Activated T-cell treated with anti-CD3 and anti-CD28 coated beads for 24 hours (primary cell): Measurements from ENCODE around the gene REEP6.

ENCODE experiments used
- DNase-seq: peaks from one replicate; pipeline ENCODE4 v3.0.0-alpha.2; 2020; ENCODE audit warnings: low read depth

REEP6 gene

DNA sequence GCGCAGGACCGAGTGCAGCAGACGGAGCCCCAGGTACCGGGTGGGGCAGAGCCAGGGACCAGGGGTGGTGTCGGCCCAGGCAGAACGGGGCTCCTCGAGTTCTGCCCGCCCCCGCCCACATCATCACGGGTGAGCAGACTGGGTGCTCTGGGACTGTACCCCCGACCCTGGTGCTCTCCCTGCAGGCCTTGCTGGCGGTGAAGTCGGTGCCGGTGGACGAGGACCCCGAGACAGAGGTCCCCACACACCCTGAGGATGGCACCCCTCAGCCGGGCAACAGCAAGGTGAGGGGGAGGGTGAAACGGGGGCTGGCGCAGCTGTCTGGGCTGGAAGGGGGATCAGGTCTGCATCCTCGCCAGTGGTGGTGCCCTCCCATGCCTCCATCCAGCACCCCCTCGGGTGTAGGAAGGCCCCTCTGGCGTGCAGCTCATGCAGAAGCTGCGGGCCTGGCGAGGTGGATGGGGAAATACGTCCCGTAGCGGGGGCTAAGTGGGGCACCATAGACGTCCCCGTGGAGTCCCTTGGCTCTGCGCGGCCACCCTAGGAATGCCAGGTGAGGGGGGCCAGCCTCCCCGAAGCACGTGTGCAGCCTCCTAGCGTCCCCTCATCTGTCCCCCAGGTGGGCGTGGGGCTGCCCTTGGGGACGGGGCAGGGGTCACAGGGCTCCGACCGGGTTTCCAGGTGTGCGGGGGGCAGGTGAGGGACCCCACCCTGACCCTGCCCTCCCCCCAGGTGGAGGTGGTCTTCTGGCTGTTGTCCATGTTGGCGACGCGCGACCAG, 34.7 kb upstream of the REEP6 start:
- DNase-seq = no peak

DNA sequence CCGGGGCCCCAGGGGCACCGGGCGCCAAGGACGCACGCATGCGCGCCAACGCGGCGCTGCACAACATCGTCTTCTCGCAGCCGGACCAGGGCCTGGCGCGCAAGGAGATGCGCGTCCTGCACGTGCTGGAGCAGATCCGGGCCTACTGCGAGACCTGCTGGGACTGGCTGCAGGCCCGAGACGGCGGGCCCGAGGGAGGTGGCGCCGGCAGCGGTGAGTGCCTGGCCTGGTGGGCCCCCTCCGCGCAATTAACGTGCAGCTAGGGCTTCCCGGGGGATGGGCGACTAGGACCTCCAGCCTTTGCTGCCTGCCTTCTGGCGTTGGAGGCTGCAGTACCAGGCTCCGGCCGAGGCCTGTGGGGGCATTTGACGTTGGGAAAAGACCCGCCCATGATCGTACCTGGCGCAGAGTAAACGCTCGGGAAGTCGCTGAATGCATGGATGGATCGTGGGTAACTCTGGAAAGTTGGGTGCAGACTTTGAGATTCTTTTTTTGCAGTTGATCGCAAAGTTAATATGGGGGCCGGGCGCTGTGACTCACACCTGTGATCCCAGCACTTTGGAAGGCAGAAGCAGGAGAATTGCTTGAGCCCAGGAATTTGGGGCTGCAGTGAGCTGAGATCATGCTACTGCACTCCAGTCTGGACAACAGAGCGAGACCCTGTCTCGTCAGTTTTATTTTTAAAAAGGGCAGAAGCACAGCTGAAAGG, 33.8 kb upstream of the REEP6 start:
- no peak for DNase-seq

DNA sequence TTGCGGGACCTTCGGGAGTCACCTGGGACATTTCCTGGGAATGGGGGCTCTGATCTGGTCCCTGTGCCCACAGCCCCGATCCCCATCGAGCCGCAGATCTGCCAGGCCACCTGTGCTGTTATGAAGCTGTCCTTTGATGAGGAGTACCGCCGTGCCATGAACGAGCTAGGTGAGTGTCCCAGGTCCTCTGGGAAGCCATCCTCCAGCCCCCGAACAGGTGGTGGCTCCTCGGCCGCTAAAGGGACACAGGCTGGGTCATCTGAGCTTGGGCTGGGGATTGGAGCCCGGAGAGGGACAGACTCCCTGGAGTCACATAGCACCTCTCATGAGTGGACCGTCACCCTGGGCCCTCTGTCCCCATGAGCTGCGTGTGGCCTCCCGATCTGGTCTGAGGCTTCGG, 33.1 kb upstream of the REEP6 start:
- DNase-seq = no peak

DNA sequence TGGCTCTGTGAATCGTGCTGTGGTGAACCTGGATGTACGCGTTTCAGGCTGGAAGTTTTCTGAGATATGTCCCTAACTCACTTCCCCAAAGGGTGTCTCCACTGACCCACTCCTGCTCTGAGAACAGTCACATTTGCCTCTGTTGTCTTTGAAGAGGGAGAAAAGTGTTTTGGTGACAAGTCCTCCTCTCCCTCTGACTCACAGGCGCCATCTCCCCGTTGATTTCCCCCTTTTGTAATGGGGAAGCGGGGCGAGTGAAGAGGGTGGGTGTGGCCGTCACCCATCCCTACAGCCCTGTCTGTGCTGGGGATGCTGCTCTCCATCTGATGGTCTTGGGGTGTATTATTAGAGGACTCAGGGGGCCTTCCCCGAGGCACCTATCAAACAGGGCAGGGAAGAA, 31.5 kb upstream of the REEP6 start:
- no peak for DNase-seq

DNA sequence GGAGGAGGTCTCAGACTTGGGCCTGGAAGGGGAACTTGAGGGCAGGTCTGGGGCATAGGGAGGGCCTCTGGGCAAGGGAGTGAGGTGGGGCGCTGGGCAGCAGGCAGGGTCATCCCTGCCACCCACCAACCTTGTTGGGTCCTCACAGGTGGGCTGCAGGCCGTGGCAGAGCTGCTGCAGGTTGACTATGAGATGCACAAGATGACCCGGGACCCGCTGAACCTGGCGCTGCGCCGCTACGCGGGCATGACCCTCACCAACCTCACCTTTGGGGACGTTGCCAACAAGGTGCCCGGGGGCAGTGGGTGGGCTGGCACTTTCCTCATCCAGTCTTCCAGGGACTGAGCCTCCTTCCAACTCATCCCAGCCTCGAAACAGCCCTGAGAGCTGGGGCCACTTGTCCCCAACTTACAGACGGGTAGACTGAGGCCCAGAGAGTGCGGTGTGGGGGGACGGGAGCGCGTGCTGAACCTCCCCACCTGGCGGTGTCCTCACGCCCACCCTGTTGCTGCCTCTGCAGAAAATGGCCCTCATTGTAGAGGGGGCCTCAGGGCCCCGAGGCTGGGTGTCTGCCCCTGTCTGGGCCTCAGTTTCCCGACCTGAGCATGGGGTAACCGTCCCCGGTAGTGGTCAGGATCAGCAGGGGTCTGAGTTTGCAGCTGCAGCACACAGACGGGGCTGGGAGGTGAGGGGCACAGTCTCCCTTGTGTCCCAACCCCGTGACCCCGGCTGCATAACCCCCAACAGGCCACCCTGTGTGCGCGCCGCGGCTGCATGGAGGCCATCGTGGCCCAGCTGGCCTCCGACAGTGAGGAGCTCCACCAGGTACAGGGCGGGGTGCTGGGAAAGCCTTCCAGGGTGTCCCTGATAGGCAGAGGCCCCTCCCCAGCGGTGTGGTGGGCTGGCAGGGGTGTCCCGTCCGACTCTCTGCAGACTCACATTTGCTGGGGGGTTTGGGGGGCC, 30.7 kb upstream of the REEP6 start:
- DNase-seq = no peak

DNA sequence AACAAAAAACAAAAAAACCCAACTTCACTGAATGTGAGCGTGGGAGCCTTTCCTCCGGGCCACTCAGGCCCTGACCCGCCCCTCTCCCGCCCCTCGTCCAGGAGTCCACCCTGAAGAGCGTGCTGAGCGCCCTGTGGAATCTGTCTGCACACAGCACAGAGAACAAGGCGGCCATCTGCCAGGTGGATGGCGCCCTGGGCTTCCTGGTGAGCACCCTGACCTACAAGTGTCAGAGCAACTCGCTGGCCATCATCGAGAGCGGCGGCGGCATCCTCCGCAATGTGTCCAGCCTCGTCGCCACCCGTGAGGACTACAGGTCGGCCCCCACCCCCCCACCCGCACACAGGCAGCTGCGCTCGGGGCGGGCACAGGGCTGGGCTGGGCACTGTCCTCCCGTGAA, 29.1 kb upstream of the REEP6 start:
- DNase-seq = no peak

DNA sequence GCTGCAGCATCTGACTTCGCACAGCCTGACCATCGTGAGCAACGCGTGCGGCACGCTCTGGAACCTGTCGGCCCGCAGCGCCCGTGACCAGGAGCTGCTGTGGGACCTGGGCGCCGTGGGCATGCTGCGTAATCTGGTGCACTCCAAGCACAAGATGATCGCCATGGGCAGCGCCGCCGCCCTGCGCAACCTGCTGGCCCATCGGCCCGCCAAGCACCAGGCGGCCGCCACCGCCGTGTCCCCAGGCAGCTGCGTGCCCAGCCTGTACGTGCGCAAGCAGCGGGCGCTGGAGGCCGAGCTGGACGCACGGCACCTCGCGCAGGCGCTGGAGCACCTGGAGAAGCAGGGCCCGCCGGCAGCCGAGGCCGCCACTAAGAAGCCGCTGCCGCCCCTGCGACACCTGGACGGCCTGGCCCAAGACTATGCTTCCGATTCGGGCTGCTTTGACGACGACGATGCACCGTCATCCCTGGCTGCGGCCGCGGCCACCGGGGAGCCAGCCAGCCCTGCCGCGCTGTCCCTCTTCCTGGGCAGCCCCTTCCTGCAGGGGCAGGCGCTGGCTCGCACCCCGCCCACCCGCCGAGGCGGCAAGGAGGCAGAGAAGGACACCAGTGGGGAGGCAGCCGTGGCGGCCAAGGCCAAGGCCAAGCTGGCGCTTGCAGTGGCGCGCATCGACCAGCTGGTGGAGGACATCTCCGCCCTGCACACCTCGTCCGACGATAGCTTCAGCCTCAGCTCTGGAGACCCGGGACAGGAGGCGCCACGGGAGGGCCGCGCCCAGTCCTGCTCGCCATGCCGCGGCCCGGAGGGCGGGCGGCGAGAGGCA, 25.6 kb upstream of the REEP6 start:
- DNase-seq = no peak

DNA sequence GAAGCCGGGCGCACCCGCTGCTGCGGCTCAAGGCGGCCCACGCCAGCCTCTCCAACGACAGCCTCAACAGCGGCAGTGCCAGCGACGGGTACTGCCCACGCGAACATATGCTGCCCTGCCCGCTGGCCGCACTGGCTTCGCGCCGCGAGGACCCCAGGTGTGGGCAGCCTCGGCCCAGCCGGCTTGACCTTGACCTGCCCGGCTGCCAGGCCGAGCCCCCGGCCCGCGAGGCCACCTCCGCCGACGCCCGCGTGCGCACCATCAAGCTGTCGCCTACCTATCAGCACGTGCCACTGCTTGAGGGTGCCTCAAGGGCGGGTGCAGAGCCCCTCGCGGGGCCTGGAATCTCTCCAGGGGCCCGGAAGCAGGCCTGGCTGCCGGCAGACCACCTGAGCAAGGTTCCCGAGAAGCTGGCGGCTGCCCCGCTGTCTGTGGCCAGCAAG, 24.9 kb upstream of the REEP6 start:
- DNase-seq = no peak

DNA sequence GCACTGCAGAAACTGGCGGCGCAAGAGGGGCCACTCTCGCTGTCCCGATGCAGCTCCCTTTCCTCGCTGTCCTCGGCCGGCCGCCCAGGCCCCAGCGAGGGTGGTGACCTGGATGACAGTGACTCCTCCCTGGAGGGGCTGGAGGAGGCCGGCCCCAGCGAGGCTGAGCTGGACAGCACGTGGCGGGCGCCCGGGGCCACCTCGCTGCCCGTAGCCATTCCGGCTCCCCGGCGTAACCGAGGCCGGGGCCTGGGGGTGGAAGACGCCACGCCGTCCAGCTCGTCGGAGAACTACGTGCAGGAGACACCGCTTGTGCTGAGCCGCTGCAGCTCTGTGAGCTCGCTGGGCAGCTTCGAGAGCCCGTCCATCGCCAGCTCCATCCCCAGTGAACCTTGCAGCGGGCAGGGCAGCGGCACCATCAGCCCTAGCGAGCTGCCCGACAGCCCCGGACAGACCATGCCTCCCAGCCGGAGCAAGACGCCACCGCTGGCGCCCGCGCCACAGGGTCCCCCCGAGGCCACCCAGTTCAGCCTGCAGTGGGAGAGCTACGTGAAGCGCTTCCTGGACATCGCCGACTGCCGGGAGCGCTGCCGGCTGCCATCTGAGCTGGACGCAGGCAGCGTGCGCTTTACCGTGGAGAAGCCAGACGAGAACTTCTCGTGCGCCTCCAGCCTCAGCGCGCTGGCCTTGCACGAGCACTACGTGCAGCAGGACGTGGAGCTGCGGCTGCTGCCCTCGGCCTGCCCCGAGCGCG, 24.3 kb upstream of the REEP6 start:
- DNase-seq = no peak

DNA sequence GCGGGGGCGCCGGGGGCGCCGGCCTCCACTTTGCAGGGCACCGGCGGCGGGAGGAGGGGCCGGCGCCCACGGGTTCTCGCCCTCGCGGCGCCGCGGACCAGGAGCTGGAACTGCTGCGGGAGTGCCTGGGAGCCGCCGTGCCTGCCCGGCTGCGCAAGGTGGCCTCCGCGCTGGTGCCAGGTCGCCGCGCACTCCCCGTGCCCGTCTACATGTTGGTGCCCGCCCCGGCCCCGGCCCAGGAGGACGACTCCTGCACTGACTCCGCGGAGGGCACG, 23.8 kb upstream of the REEP6 start:
- DNase-seq = no peak

DNA sequence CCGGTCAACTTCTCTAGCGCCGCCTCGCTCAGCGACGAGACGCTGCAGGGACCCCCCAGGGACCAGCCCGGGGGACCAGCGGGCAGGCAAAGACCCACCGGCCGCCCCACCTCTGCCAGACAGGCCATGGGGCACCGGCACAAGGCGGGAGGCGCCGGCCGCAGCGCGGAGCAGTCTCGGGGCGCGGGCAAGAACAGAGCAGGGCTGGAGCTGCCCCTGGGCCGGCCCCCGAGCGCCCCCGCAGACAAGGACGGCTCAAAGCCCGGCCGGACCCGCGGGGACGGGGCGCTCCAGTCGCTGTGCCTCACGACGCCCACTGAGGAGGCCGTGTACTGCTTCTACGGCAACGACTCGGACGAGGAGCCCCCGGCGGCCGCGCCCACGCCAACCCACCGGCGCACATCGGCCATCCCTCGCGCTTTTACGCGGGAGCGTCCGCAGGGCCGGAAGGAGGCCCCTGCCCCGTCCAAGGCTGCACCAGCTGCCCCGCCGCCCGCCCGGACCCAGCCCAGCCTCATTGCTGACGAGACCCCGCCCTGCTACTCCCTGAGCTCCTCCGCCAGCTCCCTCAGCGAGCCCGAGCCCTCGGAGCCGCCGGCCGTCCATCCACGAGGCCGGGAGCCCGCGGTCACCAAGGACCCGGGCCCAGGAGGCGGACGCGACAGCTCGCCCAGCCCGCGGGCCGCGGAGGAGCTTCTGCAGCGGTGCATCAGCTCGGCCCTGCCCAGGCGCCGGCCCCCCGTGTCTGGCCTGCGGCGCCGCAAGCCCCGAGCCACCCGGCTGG, 23.3 kb upstream of the REEP6 start:
- DNase-seq = no peak

DNA sequence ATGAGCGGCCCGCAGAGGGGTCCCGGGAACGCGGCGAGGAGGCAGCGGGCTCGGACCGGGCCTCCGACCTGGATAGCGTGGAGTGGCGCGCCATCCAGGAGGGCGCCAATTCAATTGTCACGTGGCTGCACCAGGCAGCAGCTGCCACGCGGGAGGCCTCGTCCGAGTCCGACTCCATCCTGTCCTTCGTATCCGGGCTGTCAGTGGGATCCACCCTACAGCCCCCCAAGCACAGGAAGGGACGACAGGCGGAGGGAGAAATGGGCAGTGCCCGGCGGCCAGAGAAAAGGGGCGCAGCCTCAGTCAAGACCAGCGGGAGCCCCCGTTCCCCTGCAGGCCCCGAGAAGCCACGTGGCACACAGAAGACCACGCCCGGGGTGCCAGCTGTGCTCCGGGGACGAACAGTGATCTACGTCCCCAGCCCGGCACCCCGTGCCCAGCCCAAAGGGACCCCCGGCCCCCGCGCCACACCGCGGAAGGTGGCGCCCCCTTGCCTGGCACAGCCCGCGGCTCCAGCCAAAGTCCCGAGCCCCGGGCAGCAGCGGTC, 22.6 kb upstream of the REEP6 start:
- DNase-seq = no peak

DNA sequence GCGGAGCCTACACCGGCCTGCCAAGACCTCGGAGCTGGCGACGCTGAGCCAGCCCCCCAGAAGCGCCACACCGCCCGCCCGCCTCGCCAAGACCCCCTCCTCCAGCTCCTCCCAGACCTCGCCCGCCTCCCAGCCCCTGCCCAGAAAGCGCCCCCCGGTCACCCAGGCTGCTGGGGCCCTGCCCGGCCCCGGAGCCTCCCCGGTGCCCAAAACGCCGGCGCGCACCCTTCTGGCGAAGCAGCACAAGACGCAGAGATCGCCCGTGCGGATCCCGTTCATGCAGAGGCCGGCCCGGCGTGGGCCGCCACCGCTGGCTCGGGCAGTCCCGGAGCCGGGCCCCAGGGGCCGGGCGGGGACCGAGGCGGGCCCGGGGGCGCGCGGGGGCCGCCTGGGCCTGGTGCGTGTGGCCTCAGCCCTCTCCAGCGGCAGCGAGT, 22.1 kb upstream of the REEP6 start:
- DNase-seq = no peak

DNA sequence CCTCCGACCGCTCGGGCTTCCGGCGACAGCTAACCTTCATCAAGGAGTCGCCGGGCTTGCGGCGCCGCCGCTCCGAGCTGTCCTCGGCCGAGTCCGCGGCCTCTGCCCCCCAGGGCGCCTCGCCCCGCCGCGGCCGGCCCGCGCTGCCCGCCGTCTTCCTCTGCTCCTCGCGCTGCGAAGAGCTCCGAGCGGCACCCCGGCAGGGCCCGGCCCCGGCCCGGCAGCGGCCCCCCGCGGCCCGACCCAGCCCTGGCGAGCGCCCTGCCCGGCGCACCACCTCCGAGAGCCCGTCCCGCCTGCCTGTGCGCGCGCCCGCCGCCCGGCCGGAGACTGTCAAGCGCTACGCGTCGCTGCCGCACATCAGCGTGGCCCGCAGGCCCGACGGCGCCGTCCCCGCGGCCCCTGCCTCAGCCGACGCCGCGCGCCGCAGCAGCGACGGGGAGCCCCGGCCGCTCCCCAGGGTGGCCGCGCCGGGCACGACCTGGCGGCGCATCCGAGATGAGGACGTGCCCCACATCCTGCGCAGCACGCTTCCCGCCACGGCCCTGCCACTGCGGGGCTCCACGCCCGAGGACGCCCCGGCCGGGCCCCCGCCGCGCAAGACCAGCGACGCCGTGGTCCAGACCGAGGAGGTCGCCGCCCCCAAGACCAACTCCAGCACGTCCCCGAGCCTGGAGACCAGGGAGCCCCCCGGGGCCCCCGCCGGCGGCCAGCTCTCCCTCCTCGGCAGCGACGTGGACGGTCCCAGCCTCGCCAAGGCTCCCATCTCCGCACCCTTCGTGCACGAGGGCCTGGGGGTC, 21.5 kb upstream of the REEP6 start:
- no peak for DNase-seq

DNA sequence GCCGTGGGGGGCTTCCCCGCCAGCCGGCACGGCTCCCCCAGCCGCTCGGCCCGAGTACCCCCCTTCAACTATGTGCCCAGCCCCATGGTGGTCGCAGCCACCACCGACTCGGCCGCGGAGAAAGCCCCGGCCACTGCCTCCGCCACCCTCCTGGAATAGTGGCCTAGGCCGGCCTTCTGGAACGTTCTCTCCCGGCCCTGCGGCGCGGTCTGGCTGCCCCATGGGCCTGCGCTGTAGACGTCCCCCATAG, 21.0 kb upstream of the REEP6 start:
- DNase-seq = no peak

DNA sequence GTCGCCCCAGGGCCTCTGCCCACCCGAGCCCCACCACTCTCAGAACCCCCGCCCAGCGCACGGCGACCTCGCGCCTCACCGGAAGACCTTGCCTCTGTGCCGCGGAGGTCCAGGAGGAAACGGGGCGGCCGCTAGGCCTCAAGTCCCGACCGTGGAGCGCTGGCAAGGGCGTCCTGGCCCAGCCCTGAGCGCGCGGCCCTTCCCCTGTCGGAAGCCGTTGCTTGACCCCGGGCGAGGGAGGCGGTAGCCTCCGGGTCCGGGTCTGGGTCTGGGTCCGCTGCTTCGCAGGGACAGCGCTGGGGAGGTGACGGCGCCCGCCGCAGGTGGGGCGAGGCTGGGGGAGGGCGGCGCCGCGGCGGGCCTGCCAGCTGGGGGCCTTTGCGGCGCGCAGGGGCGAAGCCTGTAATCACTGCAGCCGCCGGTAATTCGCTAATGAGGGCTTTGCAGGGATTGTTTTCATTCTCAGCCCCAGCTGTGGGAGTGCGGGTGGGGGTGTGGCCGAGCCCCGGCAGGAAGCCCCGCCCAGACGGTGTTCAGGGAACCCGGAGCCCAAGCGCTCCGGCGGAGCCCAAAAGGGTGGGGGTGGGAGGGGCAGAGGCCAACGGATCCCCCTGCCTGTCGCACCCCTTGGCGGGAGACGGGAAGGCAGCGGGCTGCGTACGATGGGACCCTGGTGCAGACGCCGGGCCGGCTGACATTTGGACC, 20.5 kb upstream of the REEP6 start:
- DNase-seq = peak; percentile 68

DNA sequence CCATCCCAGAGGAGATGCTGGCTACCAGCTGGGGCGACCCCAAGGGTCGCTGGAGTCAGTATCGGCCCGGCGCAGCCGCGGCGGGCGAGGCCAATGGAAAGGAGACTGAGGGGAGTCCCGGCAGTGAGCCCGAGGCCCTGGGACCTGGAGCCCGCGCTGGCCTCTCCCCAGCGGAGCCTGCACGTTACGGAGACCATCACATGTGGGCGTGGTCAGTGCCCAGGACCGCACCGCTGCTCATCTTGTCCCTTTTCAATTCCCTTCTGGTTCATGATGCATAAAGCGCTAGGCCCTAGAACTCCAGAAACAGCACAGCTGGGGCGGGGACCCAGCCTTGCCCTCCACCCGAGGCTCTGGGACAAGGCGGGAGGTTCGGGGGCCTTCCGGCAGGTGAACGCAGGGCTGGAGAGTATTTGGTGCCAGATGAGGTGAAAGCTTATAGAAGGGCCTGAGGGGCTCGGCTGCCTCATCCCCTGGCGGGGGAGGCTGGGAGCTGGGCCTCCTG, 19.9 kb upstream of the REEP6 start:
- DNase-seq = no peak

DNA sequence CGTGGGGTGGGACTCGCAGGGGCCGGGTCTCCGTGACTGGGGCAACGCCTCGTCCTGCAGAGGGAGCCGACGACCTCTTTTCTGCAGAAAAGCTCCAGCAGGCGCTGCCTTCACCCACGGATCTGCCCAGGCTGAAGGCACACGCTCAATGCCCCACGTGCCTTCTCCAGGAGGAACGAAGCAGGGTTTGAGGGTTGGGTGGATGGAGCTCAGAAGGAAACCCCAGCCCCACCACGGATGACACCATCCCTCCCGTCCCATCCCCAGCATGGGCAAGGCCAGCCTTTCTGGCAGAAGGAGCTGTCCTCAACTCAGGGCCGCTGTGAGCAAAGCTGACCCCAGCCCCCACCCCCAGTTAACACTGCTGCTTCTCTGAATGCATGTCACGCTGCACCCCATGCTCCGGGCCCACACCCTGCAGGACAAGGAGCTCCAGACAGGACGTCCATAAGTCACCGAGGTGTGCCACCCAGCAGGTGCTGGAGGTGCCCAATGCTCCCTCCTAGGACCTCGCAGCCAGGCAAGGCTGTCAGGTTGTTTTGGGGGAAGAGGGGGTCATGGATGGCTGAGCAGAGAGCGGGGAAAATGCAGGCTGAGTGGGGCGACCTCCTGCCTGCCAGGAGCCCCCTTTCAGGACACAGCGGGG, 19.3 kb upstream of the REEP6 start:
- DNase-seq = no peak
